Measurements from ENCODE around the gene SPRED2. TPM values are rescaled to one million over a fixed set of nuclear protein-coding genes. Genes with fewer than 3 reads are reported as not detected.

Gene SPRED2
- total RNA-seq, 1 experiment from 2014 or later: 6.1 TPM

- Histone ChIP-seq H3K36me3 (no peaks in the 10 kb centered on the region), H3K27me3 (replicated peaks) (no peaks in the 10 kb centered on the region), H3K4me1 (replicated peaks) (peaks cover 33% of the 10 kb centered on the region), H3K27ac (no peak overlapping the region), H3K4me3 (no peak overlapping the region), H3K9me3 (replicated peaks) (no peaks in the 10 kb centered on the region)
- no peak for DNase-seq (ENCODE audit: low read depth in 1 of 2, low spot score in 2 of 2)
Measured at GRCh38 chr2:65415091-65415490, 17.3 kb downstream of the SPRED2 start.

GRCh38 chr2:65413610-65414009, 18.8 kb downstream of the SPRED2 start:
- H3K27me3 ChIP-seq (replicated peaks): no peaks in the 10 kb centered on the region
- no peak overlapping the region for H3K4me3 ChIP-seq
- no peaks in the 10 kb centered on the region for H3K36me3 ChIP-seq
- H3K9me3 ChIP-seq (replicated peaks): no peaks in the 10 kb centered on the region
- peaks cover 33% of the 10 kb centered on the region for H3K4me1 ChIP-seq (replicated peaks)
- DNase-seq (ENCODE audit: low read depth in 1 of 2, low spot score in 2 of 2): peak in 1 of 2 experiments; percentile 29
- no peak overlapping the region for H3K27ac ChIP-seq

GRCh38 chr2:65413106-65413505, 19.3 kb downstream of the SPRED2 start:
- H3K27ac ChIP-seq: no peak overlapping the region
- H3K27me3 ChIP-seq (replicated peaks): no peaks in the 10 kb centered on the region
- no peaks in the 10 kb centered on the region for H3K9me3 ChIP-seq (replicated peaks)
- no peaks in the 10 kb centered on the region for H3K36me3 ChIP-seq
- H3K4me3 ChIP-seq: no peak overlapping the region
- DNase-seq (ENCODE audit: low read depth in 1 of 2, low spot score in 2 of 2): no peak
- peaks cover 33% of the 10 kb centered on the region for H3K4me1 ChIP-seq (replicated peaks)

- Histone ChIP-seq H3K36me3 (no peaks in the 10 kb centered on the region), H3K4me1 (replicated peaks) (peaks cover 33% of the 10 kb centered on the region), H3K4me3 (no peak overlapping the region), H3K27ac (no peak overlapping the region), H3K27me3 (replicated peaks) (no peaks in the 10 kb centered on the region), H3K9me3 (replicated peaks) (no peaks in the 10 kb centered on the region)
- DNase-seq (ENCODE audit: low read depth in 1 of 2, low spot score in 2 of 2): no peak
Measured at GRCh38 chr2:65411056-65411795, 21.2 kb downstream of the SPRED2 start.

GRCh38 chr2:65409045-65409444, 23.4 kb downstream of the SPRED2 start:
- H3K4me1 ChIP-seq (replicated peaks): peaks cover 22% of the 10 kb centered on the region
- no peak for DNase-seq (ENCODE audit: low read depth in 1 of 2, low spot score in 2 of 2)
- no peak overlapping the region for H3K27ac ChIP-seq
- no peaks in the 10 kb centered on the region for H3K9me3 ChIP-seq (replicated peaks)
- no peaks in the 10 kb centered on the region for H3K27me3 ChIP-seq (replicated peaks)
- H3K4me3 ChIP-seq: no peak overlapping the region
- no peaks in the 10 kb centered on the region for H3K36me3 ChIP-seq

- no peak for DNase-seq (ENCODE audit: low read depth in 1 of 2, low spot score in 2 of 2)
- H3K27ac ChIP-seq: no peak overlapping the region
- H3K36me3 ChIP-seq: no peaks in the 10 kb centered on the region
- peaks cover 4% of the 10 kb centered on the region; the same call in 1 of the 2 replicates for H3K4me1 ChIP-seq (replicated peaks)
- H3K9me3 ChIP-seq (replicated peaks): no peaks in the 10 kb centered on the region
- H3K27me3 ChIP-seq (replicated peaks): no peaks in the 10 kb centered on the region
- H3K4me3 ChIP-seq: no peak overlapping the region
Measured at GRCh38 chr2:65407240-65407639, 25.2 kb downstream of the SPRED2 start.

- DNase-seq (ENCODE audit: low read depth in 1 of 2, low spot score in 2 of 2): no peak
- H3K27ac ChIP-seq: no peak overlapping the region
Measured at GRCh38 chr2:65404988-65405697, 27.3 kb downstream of the SPRED2 start.

GRCh38 chr2:65403529-65403915, 28.9 kb downstream of the SPRED2 start:
- H3K27me3 ChIP-seq (replicated peaks): no peaks in the 10 kb centered on the region
- peaks cover 4% of the 10 kb centered on the region; the same call in 1 of the 2 replicates for H3K36me3 ChIP-seq
- H3K27ac ChIP-seq: no peak overlapping the region
- no peak for DNase-seq (ENCODE audit: low read depth in 1 of 2, low spot score in 2 of 2)
- no peaks in the 10 kb centered on the region for H3K4me1 ChIP-seq (replicated peaks)
- H3K4me3 ChIP-seq: no peak overlapping the region
- no peaks in the 10 kb centered on the region for H3K9me3 ChIP-seq (replicated peaks)

More at GRCh38 chr2:65404988-65405697, 27.3 kb downstream of the SPRED2 start:
- no peaks in the 10 kb centered on the region for H3K27me3 ChIP-seq (replicated peaks)
- H3K4me1 ChIP-seq (replicated peaks): no peaks in the 10 kb centered on the region
- no peaks in the 10 kb centered on the region for H3K9me3 ChIP-seq (replicated peaks)
- H3K4me3 ChIP-seq: no peak overlapping the region
- no peaks in the 10 kb centered on the region for H3K36me3 ChIP-seq

GRCh38 chr2:65402780-65403528, 29.4 kb downstream of the SPRED2 start:
- H3K27me3 ChIP-seq (replicated peaks): no peaks in the 10 kb centered on the region
- no peak overlapping the region for H3K27ac ChIP-seq
- H3K4me3 ChIP-seq: no peak overlapping the region
- no peaks in the 10 kb centered on the region for H3K4me1 ChIP-seq (replicated peaks)
- no peaks in the 10 kb centered on the region for H3K9me3 ChIP-seq (replicated peaks)
- no peak for DNase-seq (ENCODE audit: low read depth in 1 of 2, low spot score in 2 of 2)
- H3K36me3 ChIP-seq: peaks cover 4% of the 10 kb centered on the region; the same call in 1 of the 2 replicates

GRCh38 chr2:65402323-65402722, 30.1 kb downstream of the SPRED2 start:
- no peaks in the 10 kb centered on the region; the same call in 1 of the 2 replicates for H3K4me1 ChIP-seq (replicated peaks)
- H3K36me3 ChIP-seq: peaks cover 4% of the 10 kb centered on the region; the same call in 1 of the 2 replicates
- no peak overlapping the region for H3K4me3 ChIP-seq
- no peaks in the 10 kb centered on the region for H3K27me3 ChIP-seq (replicated peaks)
- H3K27ac ChIP-seq: no peak overlapping the region
- H3K9me3 ChIP-seq (replicated peaks): no peaks in the 10 kb centered on the region
- no peak for DNase-seq (ENCODE audit: low read depth in 1 of 2, low spot score in 2 of 2)

GRCh38 chr2:65397122-65397521, 35.3 kb downstream of the SPRED2 start:
- Histone ChIP-seq H3K4me3 (no peak overlapping the region), H3K36me3 (peaks cover 4% of the 10 kb centered on the region; the same call in 1 of the 2 replicates), H3K27ac (no peak overlapping the region), H3K27me3 (replicated peaks) (no peaks in the 10 kb centered on the region), H3K4me1 (replicated peaks) (peaks cover 8% of the 10 kb centered on the region), H3K9me3 (replicated peaks) (no peaks in the 10 kb centered on the region)
- no peak for DNase-seq (ENCODE audit: low read depth in 1 of 2, low spot score in 2 of 2)

GRCh38 chr2:65396348-65397026, 35.9 kb downstream of the SPRED2 start:
- no peak for DNase-seq (ENCODE audit: low read depth in 1 of 2, low spot score in 2 of 2)
- no peak overlapping the region for H3K4me3 ChIP-seq

GRCh38 chr2:65395621-65396347, 36.6 kb downstream of the SPRED2 start:
- H3K36me3 ChIP-seq: peaks cover 4% of the 10 kb centered on the region; the same call in 1 of the 2 replicates
- no peak overlapping the region for H3K4me3 ChIP-seq
- peaks cover 8% of the 10 kb centered on the region for H3K4me1 ChIP-seq (replicated peaks)
- H3K27me3 ChIP-seq (replicated peaks): no peaks in the 10 kb centered on the region
- no peak for DNase-seq (ENCODE audit: low read depth in 1 of 2, low spot score in 2 of 2)
- H3K27ac ChIP-seq: no peak overlapping the region
- H3K9me3 ChIP-seq (replicated peaks): no peaks in the 10 kb centered on the region

More at GRCh38 chr2:65396348-65397026, 35.9 kb downstream of the SPRED2 start:
- Histone ChIP-seq H3K4me1 (replicated peaks) (peaks cover 8% of the 10 kb centered on the region), H3K27me3 (replicated peaks) (no peaks in the 10 kb centered on the region), H3K36me3 (peaks cover 4% of the 10 kb centered on the region; the same call in 1 of the 2 replicates), H3K27ac (no peak overlapping the region), H3K9me3 (replicated peaks) (no peaks in the 10 kb centered on the region)
